Stomach smooth muscle (tissue), 2 donors: Measurements from ENCODE around the gene KCNJ8.

ENCODE experiments used
- H3K27ac ChIP-seq: one replicate; pipeline ENCODE4 v1.7.0; 2013; ENCODE audit warnings: mild to moderate bottlenecking, low read length, inconsistent platforms
- H3K27me3 ChIP-seq, 2 donors: one replicate each; pipeline ENCODE4 v1.7.0; 2013; ENCODE audit warnings: low read length in 2 of 2; ENCODE audit not compliant: insufficient read depth in 2 of 2, control insufficient read depth in 1 of 2
- H3K36me3 ChIP-seq, 2 donors: one replicate each; pipeline ENCODE4 v1.7.0; 2013; ENCODE audit warnings: low read length in 2 of 2; ENCODE audit not compliant: control insufficient read depth in 2 of 2, insufficient read depth in 2 of 2
- H3K4me1 ChIP-seq: one replicate; pipeline ENCODE4 v1.7.0; 2013; ENCODE audit warnings: low read length; ENCODE audit not compliant: control insufficient read depth, insufficient read depth
- H3K4me3 ChIP-seq, 2 donors: one replicate each; pipeline ENCODE4 v1.7.0; 2013; ENCODE audit warnings: low read length in 2 of 2
- H3K9ac ChIP-seq, 2 donors: one replicate each; pipeline ENCODE4 v1.7.0; 2013; ENCODE audit warnings: low read length in 2 of 2, mild to moderate bottlenecking in 1 of 2
- H3K9me3 ChIP-seq, 2 donors: one replicate each; pipeline ENCODE4 v1.7.0; 2013; ENCODE audit warnings: low read length in 2 of 2; ENCODE audit not compliant: control insufficient read depth in 2 of 2
- donor health status: healthy.
- donor health status: Pancreatic carcinoma.

KCNJ8 gene

GRCh38 chr12:21715386-21715785, 59.1 kb downstream of the KCNJ8 start:
- H3K4me1 ChIP-seq, result no peaks in the 10 kb centered on the region
- H3K27me3 ChIP-seq, result no peaks in the 10 kb centered on the region
- H3K27ac ChIP-seq, result no peak overlapping the region
- H3K9me3 ChIP-seq, result no peaks in the 10 kb centered on the region
- no peaks in the 10 kb centered on the region for H3K36me3 ChIP-seq
- no peak overlapping the region for H3K4me3 ChIP-seq
- H3K9ac ChIP-seq, result no peak overlapping the region
